Sigmoid colon (tissue), 4 donors: ENCODE measurements around the gene MYT1.

Source experiments
- CTCF ChIP-seq, 4 experiments: fragments of 450-650 bp in 3 of 4; fragments of 200-600 bp in 1 of 4; IDR thresholded peaks; one replicate each; pipeline ENCODE4 v1.5.1; 2016 to 2019; ENCODE audit warnings: antibody characterized with exemption in 4 of 4, mild to moderate bottlenecking in 3 of 4, moderate library complexity in 2 of 4
- POLR2A ChIP-seq, 2 donors: fragments of 450-650 bp; IDR thresholded peaks; one replicate each; pipeline ENCODE4 v1.6.1; 2016; ENCODE audit warnings: antibody characterized with exemption in 2 of 2, mild to moderate bottlenecking in 2 of 2, moderate library complexity in 2 of 2
- POLR2AphosphoS5 ChIP-seq, 4 donors: sonication (generic); formaldehyde crosslinking; IDR thresholded peaks; one replicate each; pipeline ENCODE4 v1.6.1; 2017; ENCODE audit warnings: antibody characterized with exemption in 4 of 4

DNA sequence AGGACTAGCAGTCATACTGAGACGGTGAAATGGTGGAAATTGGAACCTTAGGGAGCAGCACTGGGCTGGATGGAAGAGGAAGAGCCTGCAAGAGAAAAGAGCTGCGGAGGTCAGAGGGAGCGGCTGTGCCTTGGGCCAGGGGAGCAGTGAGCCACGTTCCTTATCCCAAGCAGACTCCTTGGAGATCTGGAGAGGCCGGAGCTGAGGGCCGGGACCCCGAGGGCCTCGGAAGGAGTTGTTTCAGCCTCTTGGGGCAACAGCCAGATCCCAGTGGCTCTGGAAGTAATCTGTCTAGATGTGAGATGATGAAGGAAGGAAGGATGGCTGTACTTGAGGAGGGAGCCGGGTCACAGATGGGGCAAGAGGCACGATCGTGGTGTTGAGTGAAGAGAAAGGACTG is 107.4 kb downstream of the MYT1 start:
- TF ChIP-seq CTCF (IDR thresholded peaks at IDR 0.05): no peak
- no peak for TF ChIP-seq POLR2A (IDR thresholded peaks at IDR 0.05)
- TF ChIP-seq POLR2AphosphoS5 (IDR thresholded peaks at IDR 0.05): no peak
